ENCODE results near the gene LTBP3.
A peak's percentile ranks its signal among the peaks of the same experiment; 100 is the strongest.

The LTBP3 gene

DNA sequence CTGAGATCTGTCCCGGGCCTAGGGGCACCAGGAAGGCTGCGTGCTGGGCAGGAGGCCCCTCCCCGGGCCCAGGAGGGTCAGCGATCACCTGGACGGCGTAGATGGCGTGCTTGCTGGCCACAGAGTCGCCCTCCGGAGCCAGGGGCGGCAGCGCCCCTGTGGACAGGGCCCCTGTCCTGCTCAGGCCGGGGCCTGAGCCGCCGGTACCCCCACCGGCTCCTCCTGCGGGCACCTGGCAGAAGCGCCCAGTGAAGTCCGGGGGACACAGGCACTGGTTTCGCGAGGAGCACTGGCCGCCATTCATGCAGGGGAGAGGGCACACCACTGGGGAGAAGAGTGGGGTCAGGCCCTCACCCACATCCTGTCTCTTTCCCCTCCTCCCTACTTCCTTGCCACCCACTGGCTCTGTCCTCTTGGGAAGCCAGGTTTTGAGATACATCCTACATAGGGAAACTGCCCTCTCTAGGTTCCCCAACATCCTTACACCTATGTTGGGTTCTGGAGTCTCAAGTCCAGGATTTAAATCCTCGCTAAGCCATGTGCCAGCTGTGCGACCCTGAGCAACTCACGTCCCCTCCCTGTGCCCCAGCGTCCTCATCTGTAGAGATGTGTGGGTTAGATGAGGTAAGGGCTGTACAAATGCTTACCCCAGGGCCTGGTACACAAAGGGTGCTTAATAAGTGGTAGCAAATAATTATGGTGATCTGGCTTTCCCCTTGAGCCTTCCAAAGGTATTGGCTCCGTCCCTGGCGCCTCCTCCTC, 3.9 kb downstream of the LTBP3 start:
- H3K9me3 ChIP-seq (ENCODE audit: control insufficient read depth, low read length) = no peaks in the 10 kb centered on the region
- peak overlapping the region; percentile 48 for H3K27ac ChIP-seq (ENCODE audit: insufficient read depth, low read length, poor library complexity, severe bottlenecking)
- no peaks in the 10 kb centered on the region for H3K27me3 ChIP-seq (replicated peaks; ENCODE audit: control insufficient read depth, insufficient read depth, low read length, poor library complexity, severe bottlenecking)
- peaks cover 63% of the 10 kb centered on the region for H3K4me1 ChIP-seq (ENCODE audit: control insufficient read depth, insufficient read depth, low read length, poor library complexity, severe bottlenecking)
- H3K36me3 ChIP-seq (ENCODE audit: control insufficient read depth, insufficient read depth, low read length) = peaks cover 10% of the 10 kb centered on the region
- H3K4me3 ChIP-seq (ENCODE audit: insufficient read depth, low read depth, low read length, poor library complexity, severe bottlenecking) = peak overlapping the region; percentile 21
- DNase-seq = no peak

DNA sequence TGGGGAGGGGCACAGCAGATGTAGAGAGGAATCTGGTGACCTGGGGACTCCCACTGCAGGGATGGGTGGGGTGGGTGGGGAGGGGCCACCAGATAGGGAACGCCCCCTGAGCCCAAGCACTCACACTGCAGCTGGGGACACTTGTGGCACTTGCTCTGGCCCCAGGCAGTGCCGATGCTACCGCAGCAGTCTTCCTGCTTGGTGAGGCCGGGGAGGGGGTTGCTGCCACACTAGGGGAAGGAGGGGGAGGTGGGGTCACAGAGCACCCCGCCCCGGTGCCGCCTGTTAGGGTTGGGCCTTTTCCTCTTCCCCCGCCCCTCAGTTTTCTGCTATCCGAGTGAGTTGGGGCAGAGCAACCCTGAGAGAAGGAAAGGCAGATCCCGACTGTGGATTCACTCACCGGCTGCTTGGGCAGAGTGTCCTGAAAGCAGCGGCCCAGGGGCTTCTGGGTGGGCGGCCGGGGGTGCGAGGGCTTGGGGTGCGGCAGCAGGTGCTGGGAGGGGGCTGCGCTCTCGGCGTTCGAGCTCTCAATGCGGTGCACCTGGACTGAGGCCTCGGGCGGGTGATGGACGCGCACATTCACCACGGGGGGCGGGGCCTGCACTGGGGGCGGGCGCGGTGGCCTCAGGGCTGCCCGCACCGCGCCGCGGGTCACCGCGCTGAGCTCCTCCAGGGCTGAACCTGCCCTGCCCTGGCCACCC, 4.7 kb downstream of the LTBP3 start:
- Histone ChIP-seq H3K9me3 (ENCODE audit: control insufficient read depth, low read length) (no peaks in the 10 kb centered on the region), H3K27me3 (replicated peaks; ENCODE audit: control insufficient read depth, insufficient read depth, low read length, poor library complexity, severe bottlenecking) (no peaks in the 10 kb centered on the region), H3K36me3 (ENCODE audit: control insufficient read depth, insufficient read depth, low read length) (peaks cover 10% of the 10 kb centered on the region), H3K4me3 (ENCODE audit: insufficient read depth, low read depth, low read length, poor library complexity, severe bottlenecking) (peak overlapping the region; percentile 21), H3K27ac (ENCODE audit: insufficient read depth, low read length, poor library complexity, severe bottlenecking) (peak overlapping the region; percentile 49), H3K4me1 (ENCODE audit: control insufficient read depth, insufficient read depth, low read length, poor library complexity, severe bottlenecking) (peaks cover 55% of the 10 kb centered on the region)
- peak; percentile 53 to 69 (median 69) for DNase-seq

DNA sequence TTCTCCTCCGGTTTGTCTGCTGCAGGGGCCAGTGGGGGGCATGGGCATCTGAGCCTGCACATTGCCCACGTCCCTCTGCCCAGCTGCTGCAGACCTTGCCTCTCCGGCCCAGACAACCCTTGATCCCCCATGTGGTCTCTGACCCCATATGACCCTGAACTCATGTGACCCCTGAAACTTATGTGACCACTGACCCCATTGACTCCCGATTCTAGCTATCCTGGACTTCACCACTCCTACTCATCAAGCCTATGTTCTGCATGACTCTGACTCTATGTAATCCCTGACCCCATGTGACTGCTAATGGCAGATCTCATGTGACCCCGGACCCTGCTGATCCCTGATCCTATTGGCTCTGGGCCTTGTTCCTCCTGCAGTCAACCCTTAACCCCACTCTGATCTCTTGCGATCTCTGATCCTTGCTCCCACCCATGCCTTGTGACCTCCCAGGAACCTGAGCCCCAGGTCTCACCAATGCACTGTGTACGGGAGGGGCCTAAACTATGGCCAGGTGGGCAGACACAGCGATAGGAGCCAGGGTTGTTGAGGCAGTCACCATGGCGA, 5.7 kb downstream of the LTBP3 start:
- Histone ChIP-seq H3K9me3 (ENCODE audit: control insufficient read depth, low read length) (no peaks in the 10 kb centered on the region), H3K4me3 (ENCODE audit: insufficient read depth, low read depth, low read length, poor library complexity, severe bottlenecking) (no peak overlapping the region), H3K36me3 (ENCODE audit: control insufficient read depth, insufficient read depth, low read length) (peaks cover 10% of the 10 kb centered on the region), H3K27ac (ENCODE audit: insufficient read depth, low read length, poor library complexity, severe bottlenecking) (peak overlapping the region; percentile 49), H3K27me3 (replicated peaks; ENCODE audit: control insufficient read depth, insufficient read depth, low read length, poor library complexity, severe bottlenecking) (no peaks in the 10 kb centered on the region), H3K4me1 (ENCODE audit: control insufficient read depth, insufficient read depth, low read length, poor library complexity, severe bottlenecking) (peaks cover 59% of the 10 kb centered on the region)
- DNase-seq = no peak

DNA sequence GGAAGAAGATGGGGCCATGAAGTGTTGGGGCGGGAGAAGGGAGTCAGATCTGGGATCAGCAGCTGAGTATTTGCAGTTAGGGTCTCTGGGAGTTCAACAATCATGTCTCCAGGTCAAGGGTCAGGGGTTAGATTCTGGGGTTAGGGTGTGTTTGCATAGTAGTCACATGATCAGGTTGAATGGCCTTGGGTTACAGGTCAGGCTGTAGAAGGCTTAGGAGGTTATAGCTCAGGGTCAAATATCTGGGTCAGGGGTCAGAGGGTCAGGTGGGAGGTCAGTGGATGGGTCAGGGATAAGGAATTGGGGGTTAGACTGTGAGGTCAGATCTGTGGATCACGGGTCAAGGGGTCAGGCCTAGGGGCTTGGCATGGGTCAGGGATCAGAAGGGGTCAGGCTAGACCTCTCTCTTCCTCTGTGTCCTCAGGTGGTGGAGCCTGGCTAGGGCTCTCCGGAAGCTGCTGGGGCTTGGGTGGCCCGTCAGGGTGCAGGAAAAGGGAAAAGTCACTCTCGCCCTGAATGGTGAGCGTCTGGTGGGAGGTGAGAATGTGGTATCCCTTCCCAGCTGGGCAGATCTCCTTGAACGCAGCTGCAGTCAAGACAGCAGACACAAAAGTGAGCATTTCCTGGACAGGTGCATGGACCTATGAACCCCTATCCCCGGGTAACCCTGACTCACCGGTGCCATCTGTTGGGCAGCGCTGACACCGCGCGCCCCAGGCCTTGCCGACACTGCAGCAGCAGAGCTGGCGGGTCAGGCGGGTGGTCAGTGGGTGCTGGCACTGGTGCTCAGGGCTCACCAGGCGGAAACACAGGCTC, 6.4 kb downstream of the LTBP3 start:
- H3K9me3 ChIP-seq (ENCODE audit: control insufficient read depth, low read length) = no peaks in the 10 kb centered on the region
- no peaks in the 10 kb centered on the region for H3K27me3 ChIP-seq (replicated peaks; ENCODE audit: control insufficient read depth, insufficient read depth, low read length, poor library complexity, severe bottlenecking)
- H3K4me1 ChIP-seq (ENCODE audit: control insufficient read depth, insufficient read depth, low read length, poor library complexity, severe bottlenecking) = peaks cover 60% of the 10 kb centered on the region
- H3K27ac ChIP-seq (ENCODE audit: insufficient read depth, low read length, poor library complexity, severe bottlenecking) = no peak overlapping the region
- DNase-seq = peak; percentile 38 to 52 (median 44)
- H3K36me3 ChIP-seq (ENCODE audit: control insufficient read depth, insufficient read depth, low read length) = peaks cover 10% of the 10 kb centered on the region
- H3K4me3 ChIP-seq (ENCODE audit: insufficient read depth, low read depth, low read length, poor library complexity, severe bottlenecking) = no peak overlapping the region

DNA sequence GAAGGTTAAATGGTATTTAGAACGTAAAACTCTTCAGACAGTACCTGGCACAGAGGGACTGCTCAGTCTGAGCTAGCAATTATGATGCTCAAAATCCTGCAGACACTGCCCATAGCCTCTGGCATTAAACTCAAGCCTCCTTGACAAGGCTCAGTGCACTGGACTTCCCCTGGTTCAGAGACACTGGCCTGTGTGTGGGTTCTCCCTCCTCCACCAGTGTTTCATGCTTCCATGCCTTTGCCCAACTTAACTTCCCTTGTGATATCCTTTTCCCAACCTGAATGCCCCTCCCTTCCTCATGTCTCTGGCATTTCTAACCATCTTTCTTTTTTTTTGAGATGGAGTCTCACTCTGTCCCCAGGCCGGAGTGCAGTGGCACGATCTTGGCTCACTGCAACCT, 9.1 kb downstream of the LTBP3 start:
- Histone ChIP-seq H3K36me3 (ENCODE audit: control insufficient read depth, insufficient read depth, low read length) (peaks cover 10% of the 10 kb centered on the region), H3K9me3 (ENCODE audit: control insufficient read depth, low read length) (no peaks in the 10 kb centered on the region), H3K4me1 (ENCODE audit: control insufficient read depth, insufficient read depth, low read length, poor library complexity, severe bottlenecking) (peaks cover 38% of the 10 kb centered on the region), H3K27ac (ENCODE audit: insufficient read depth, low read length, poor library complexity, severe bottlenecking) (no peak overlapping the region), H3K27me3 (replicated peaks; ENCODE audit: control insufficient read depth, insufficient read depth, low read length, poor library complexity, severe bottlenecking) (no peaks in the 10 kb centered on the region), H3K4me3 (ENCODE audit: insufficient read depth, low read depth, low read length, poor library complexity, severe bottlenecking) (no peak overlapping the region)
- DNase-seq = no peak

DNA sequence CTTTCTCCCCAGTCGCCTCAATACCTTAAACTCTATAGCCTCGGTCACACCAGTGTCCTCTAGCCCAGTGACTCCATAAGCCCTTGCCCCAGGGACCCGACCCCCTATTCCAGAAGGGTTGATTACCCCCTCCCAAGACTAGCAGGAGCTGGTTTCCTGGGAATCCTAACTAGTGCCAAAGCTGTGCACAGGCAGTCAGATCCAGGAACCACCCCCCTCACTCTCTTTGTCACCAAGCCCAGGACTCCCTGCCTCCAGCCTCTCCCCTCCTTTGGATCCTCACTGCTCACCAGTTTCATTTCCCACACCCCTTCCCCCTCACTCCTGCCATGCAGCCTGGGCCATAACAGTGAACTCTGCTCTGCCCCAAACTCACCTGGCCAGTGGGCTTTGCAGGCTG, 9.8 kb downstream of the LTBP3 start:
- H3K4me3 ChIP-seq (ENCODE audit: insufficient read depth, low read depth, low read length, poor library complexity, severe bottlenecking) = no peak overlapping the region
- no peaks in the 10 kb centered on the region for H3K9me3 ChIP-seq (ENCODE audit: control insufficient read depth, low read length)
- peaks cover 31% of the 10 kb centered on the region for H3K4me1 ChIP-seq (ENCODE audit: control insufficient read depth, insufficient read depth, low read length, poor library complexity, severe bottlenecking)
- no peaks in the 10 kb centered on the region for H3K27me3 ChIP-seq (replicated peaks; ENCODE audit: control insufficient read depth, insufficient read depth, low read length, poor library complexity, severe bottlenecking)
- peak overlapping the region; percentile 16 for H3K27ac ChIP-seq (ENCODE audit: insufficient read depth, low read length, poor library complexity, severe bottlenecking)
- no peak for DNase-seq
- H3K36me3 ChIP-seq (ENCODE audit: control insufficient read depth, insufficient read depth, low read length) = peaks cover 10% of the 10 kb centered on the region

DNA sequence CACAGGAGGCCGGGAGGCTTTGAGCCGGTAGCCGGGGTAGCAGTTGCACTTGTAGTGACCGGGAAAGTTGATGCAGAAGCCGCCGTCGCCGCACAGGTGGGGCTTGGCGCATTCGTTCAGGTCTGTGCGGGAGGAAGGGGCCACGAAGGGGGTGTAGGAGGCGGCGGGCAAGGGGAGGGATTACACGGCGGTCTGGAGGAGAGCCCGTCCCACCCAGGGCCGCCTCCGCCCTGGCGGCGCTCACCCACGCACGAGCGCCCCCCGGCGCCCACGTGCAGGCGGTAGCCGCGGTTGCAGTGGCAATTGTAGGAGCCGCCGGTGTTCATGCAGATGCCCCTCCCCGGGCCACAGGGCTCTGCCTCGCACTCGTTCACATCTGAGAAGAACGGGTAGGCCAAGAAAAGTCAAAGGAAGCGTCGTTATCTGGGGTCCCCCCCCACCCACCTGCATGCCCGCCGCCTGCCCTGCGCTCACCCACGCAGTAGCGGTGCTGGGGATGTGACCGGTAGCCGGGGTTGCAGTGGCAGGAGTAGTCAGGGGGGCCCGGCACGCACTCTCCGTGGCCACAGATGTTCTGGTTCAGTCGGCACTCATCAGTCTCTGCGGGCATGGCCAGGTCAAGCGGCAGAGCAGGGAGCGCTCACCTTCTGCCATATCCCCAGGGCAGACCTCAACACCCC, 10.6 kb downstream of the LTBP3 start:
- Histone ChIP-seq H3K4me1 (ENCODE audit: control insufficient read depth, insufficient read depth, low read length, poor library complexity, severe bottlenecking) (peaks cover 26% of the 10 kb centered on the region), H3K27me3 (replicated peaks; ENCODE audit: control insufficient read depth, insufficient read depth, low read length, poor library complexity, severe bottlenecking) (no peaks in the 10 kb centered on the region), H3K9me3 (ENCODE audit: control insufficient read depth, low read length) (no peaks in the 10 kb centered on the region), H3K36me3 (ENCODE audit: control insufficient read depth, insufficient read depth, low read length) (peaks cover 10% of the 10 kb centered on the region), H3K27ac (ENCODE audit: insufficient read depth, low read length, poor library complexity, severe bottlenecking) (peak overlapping the region; percentile 71), H3K4me3 (ENCODE audit: insufficient read depth, low read depth, low read length, poor library complexity, severe bottlenecking) (peak overlapping the region; percentile 18)
- DNase-seq = peak in 1 of 3 donors; percentile 30

DNA sequence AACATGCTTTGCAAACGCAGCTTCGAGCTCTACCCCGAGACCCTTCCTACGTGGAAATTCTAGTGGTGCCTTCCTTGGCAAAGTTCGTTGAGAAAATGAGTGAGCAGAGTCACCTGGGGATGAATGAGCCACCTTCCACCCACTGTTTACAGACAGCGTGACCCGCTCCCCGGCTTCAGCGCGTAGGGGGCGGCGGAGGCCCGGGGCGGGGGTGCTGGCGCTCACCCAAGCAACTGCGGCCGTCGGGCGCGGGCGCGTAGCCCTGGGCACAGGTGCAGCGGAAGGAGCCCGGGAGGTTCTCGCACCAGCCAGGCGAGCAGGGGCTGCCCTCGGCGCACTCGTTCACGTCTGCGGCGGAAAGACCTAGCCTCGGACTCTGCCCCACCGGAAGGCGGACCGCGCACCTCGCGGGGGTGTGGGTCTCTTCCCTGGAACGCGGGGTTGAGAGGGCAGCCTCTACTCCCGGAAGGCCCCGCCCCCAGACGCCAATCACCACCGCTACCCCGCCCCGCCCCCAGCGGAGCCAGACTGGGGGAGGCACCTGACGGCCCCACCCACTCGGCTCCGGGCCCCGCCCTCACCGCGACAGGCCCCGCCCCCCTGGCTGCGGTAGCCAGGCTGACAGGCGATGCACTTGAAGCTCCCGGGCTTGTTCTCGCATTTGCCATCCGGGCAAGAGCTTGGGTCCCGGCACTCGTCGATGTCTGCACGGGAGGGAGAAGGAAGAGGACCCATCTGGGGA, 11.8 kb downstream of the LTBP3 start:
- H3K4me3 ChIP-seq (ENCODE audit: insufficient read depth, low read depth, low read length, poor library complexity, severe bottlenecking) = peak overlapping the region; percentile 31
- peaks cover 17% of the 10 kb centered on the region for H3K4me1 ChIP-seq (ENCODE audit: control insufficient read depth, insufficient read depth, low read length, poor library complexity, severe bottlenecking)
- peaks cover 6% of the 10 kb centered on the region for H3K36me3 ChIP-seq (ENCODE audit: control insufficient read depth, insufficient read depth, low read length)
- no peaks in the 10 kb centered on the region for H3K9me3 ChIP-seq (ENCODE audit: control insufficient read depth, low read length)
- H3K27me3 ChIP-seq (replicated peaks; ENCODE audit: control insufficient read depth, insufficient read depth, low read length, poor library complexity, severe bottlenecking) = no peaks in the 10 kb centered on the region
- peak overlapping the region; percentile 71 for H3K27ac ChIP-seq (ENCODE audit: insufficient read depth, low read length, poor library complexity, severe bottlenecking)
- DNase-seq = peak; percentile 97 to 99 (median 97)

DNA sequence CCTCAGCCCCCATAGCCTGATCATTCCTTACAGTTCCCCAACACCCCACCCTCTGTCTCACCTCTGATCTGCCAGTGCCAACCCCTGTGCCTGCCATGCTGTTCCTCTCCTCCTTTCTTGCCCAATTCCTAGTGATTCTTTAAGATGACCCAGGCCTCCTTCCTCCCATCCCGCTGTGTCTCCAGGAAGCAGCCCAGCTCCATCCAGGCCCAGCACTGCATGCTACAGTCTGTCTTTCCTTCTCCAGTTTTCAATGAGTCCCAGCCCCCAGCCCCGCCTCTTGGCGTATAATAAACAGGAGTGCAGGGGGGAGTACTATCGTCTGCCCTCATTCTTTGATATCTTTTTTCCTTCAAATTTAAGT, 12.3 kb downstream of the LTBP3 start:
- Histone ChIP-seq H3K36me3 (ENCODE audit: control insufficient read depth, insufficient read depth, low read length) (peaks cover under 1% of the 10 kb centered on the region), H3K9me3 (ENCODE audit: control insufficient read depth, low read length) (no peaks in the 10 kb centered on the region), H3K27ac (ENCODE audit: insufficient read depth, low read length, poor library complexity, severe bottlenecking) (peak overlapping the region; percentile 71), H3K4me3 (ENCODE audit: insufficient read depth, low read depth, low read length, poor library complexity, severe bottlenecking) (no peak overlapping the region), H3K4me1 (ENCODE audit: control insufficient read depth, insufficient read depth, low read length, poor library complexity, severe bottlenecking) (peaks cover 22% of the 10 kb centered on the region), H3K27me3 (replicated peaks; ENCODE audit: control insufficient read depth, insufficient read depth, low read length, poor library complexity, severe bottlenecking) (no peaks in the 10 kb centered on the region)
- DNase-seq = no peak
